NCI-H345 treated with DMSO at 0.1 percent for 48 hours (cell line): ENCODE measurements around the gene PDGFRB.

Experiments used
- DNase-seq: peaks from one replicate; lab custom pipeline; 2025; ENCODE audit not compliant: unreplicated experiment; lab: John Stamatoyannopoulos, UW

The PDGFRB gene

GRCh38 chr5:150182774-150183173, 27.1 kb upstream of the PDGFRB start:
- DNase-seq = no peak

- no peak for DNase-seq
Observed at GRCh38 chr5:150181766-150182545, 26.3 kb upstream of the PDGFRB start.

- DNase-seq = no peak
Observed at GRCh38 chr5:150181027-150181426, 25.4 kb upstream of the PDGFRB start.

GRCh38 chr5:150180241-150181026, 24.8 kb upstream of the PDGFRB start:
- no peak for DNase-seq

GRCh38 chr5:150179019-150179620, 23.5 kb upstream of the PDGFRB start:
- DNase-seq = no peak

- no peak for DNase-seq
Observed at GRCh38 chr5:150178262-150178661, 22.6 kb upstream of the PDGFRB start.

- DNase-seq = no peak
Observed at GRCh38 chr5:150177721-150178120, 22.1 kb upstream of the PDGFRB start.

GRCh38 chr5:150176745-150177477, 21.3 kb upstream of the PDGFRB start:
- no peak for DNase-seq

GRCh38 chr5:150175536-150175935, 19.9 kb upstream of the PDGFRB start:
- DNase-seq = no peak

- DNase-seq = no peak
Observed at GRCh38 chr5:150175076-150175475, 19.4 kb upstream of the PDGFRB start.

- no peak for DNase-seq
Observed at GRCh38 chr5:150174285-150174684, 18.6 kb upstream of the PDGFRB start.

- DNase-seq = no peak
Observed at GRCh38 chr5:150173161-150173560, 17.5 kb upstream of the PDGFRB start.

- no peak for DNase-seq
Observed at GRCh38 chr5:150172556-150172955, 16.9 kb upstream of the PDGFRB start.

GRCh38 chr5:150172145-150172544, 16.5 kb upstream of the PDGFRB start:
- no peak for DNase-seq

GRCh38 chr5:150168864-150169263, 13.2 kb upstream of the PDGFRB start:
- no peak for DNase-seq

- no peak for DNase-seq
Observed at GRCh38 chr5:150167908-150168307, 12.3 kb upstream of the PDGFRB start.

- no peak for DNase-seq
Observed at GRCh38 chr5:150167512-150167850, 11.8 kb upstream of the PDGFRB start.

- DNase-seq = no peak
Observed at GRCh38 chr5:150166650-150167511, 11.2 kb upstream of the PDGFRB start, which contains the start of gene CDX1. Gene CDX1, plus strand, starts transcription at chr5:150166778. Its CDS starts 99 bp downstream, at chr5:150166877.

GRCh38 chr5:150166037-150166649, 10.5 kb upstream of the PDGFRB start:
- DNase-seq = no peak
